Endothelial cell (in vitro differentiated cells): Measurements from ENCODE around the gene NRL. TPM values are rescaled to one million over a fixed set of nuclear protein-coding genes. Genes with fewer than 3 reads are reported as not detected.

Source experiments
- DNase-seq: peaks from one replicate; pipeline ENCODE4 v3.0.0; 2021; ENCODE audit warnings: low spot score
- H3K27ac Mint-ChIP-seq: one replicate; pipeline ENCODE4 v1.8.0; 2021; ENCODE audit warnings: mixed read lengths, inconsistent platforms; ENCODE audit not compliant: unreplicated experiment
- H3K27me3 Mint-ChIP-seq: one replicate; pipeline ENCODE4 v1.8.0; 2021; ENCODE audit warnings: mild to moderate bottlenecking, moderate library complexity, mixed read lengths, inconsistent platforms; ENCODE audit not compliant: unreplicated experiment
- H3K36me3 Mint-ChIP-seq: one replicate; pipeline ENCODE4 v1.8.0; 2021; ENCODE audit warnings: mild to moderate bottlenecking, low read depth, mixed read lengths, inconsistent platforms; ENCODE audit not compliant: unreplicated experiment
- H3K4me1 Mint-ChIP-seq: one replicate; pipeline ENCODE4 v1.8.0; 2021; ENCODE audit warnings: mild to moderate bottlenecking, mixed read lengths, inconsistent platforms; ENCODE audit not compliant: unreplicated experiment
- H3K4me3 Mint-ChIP-seq: one replicate; pipeline ENCODE4 v1.8.0; 2021; ENCODE audit warnings: mild to moderate bottlenecking, mixed read lengths, inconsistent platforms; ENCODE audit not compliant: unreplicated experiment
- H3K9me3 Mint-ChIP-seq: one replicate; pipeline ENCODE4 v1.8.0; 2021; ENCODE audit warnings: mixed read lengths, inconsistent platforms; ENCODE audit not compliant: unreplicated experiment
- total RNA-seq: library from RNA; stranded (reverse); fragmentation: NEBNext Ultra II Directional; extraction: Animal tissue kit (Norgen Biotek cat#: 25700); gene quantifications from one replicate; pipeline ENCODE4 v1.2.1, GENCODE V29; 2021; ENCODE audit not compliant: unreplicated experiment
- TF ChIP-seq, protein P1 (sequence below): fragments of 200-600 bp; sonication (generic); IDR thresholded peaks from one replicate; pipeline ENCODE4 v1.5.0; 2021; ENCODE audit warnings: antibody characterized with exemption; ENCODE audit not compliant: unreplicated experiment

The NRL gene
- total RNA-seq, 1 donor from 2014 or later = 1.2 TPM

DNA sequence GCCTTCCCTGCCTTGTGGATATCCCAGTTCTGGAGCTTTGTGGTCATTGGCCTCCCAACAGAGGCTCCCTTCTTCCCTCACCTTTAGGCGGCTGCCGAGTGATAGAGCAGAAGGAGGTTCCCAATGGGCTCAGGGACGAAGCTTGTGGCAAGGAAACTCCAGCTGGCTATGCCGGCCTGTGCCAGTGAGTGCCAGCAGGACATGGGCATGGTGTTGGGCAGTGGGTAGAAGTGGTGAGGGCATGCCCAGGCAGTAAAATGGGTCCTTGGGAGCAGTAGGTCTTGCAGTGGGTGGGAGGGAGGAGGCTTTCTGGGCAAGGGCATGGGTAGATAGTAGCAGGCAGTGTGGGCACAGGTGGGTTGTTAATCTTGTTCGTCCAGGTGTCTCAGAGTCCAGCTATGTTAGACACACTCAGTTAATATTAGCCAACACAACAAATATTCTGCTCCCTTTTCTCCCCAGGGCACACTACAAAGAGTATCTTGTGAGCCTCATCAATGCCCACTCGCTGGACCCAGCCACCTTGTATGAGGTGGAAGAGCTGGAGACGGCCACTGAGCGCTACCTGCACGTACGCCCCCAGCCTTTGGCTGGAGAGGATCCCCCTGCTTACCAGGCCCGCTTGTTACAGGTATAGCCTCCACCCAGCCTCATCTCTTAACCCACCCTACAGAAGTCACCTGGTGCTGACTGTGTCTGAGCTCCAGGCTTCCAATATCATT lies 45.2 kb upstream of the NRL start:
- peak overlapping the region; percentile 11 for H3K4me3 Mint-ChIP-seq
- TF ChIP-seq, protein P1, sequence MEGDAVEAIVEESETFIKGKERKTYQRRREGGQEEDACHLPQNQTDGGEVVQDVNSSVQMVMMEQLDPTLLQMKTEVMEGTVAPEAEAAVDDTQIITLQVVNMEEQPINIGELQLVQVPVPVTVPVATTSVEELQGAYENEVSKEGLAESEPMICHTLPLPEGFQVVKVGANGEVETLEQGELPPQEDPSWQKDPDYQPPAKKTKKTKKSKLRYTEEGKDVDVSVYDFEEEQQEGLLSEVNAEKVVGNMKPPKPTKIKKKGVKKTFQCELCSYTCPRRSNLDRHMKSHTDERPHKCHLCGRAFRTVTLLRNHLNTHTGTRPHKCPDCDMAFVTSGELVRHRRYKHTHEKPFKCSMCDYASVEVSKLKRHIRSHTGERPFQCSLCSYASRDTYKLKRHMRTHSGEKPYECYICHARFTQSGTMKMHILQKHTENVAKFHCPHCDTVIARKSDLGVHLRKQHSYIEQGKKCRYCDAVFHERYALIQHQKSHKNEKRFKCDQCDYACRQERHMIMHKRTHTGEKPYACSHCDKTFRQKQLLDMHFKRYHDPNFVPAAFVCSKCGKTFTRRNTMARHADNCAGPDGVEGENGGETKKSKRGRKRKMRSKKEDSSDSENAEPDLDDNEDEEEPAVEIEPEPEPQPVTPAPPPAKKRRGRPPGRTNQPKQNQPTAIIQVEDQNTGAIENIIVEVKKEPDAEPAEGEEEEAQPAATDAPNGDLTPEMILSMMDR = no peak
- peaks cover 45% of the 10 kb centered on the region for H3K36me3 Mint-ChIP-seq
- H3K27me3 Mint-ChIP-seq = peaks cover 9% of the 10 kb centered on the region
- H3K4me1 Mint-ChIP-seq = peaks cover 21% of the 10 kb centered on the region
- no peak for DNase-seq
- no peak overlapping the region for H3K27ac Mint-ChIP-seq
- H3K9me3 Mint-ChIP-seq = no peaks in the 10 kb centered on the region

DNA sequence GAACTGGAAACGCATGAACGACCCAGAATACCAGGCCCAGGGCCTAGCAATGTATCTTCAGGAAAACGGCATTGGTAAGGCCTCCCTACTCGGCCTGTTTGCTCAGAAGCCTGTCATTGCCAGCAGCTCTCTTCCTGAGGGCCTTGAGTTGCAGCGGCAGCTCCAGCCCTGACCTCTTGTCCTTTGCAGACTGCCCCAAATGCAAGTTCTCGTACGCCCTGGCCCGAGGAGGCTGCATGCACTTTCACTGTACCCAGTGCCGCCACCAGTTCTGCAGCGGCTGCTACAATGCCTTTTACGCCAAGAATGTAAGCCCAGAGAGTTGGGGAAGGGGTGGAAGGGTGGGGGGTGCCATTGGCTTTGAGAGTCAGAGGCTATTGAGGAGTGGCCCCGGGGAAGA lies 42.6 kb upstream of the NRL start:
- TF ChIP-seq, protein P1 = no peak
- peaks cover 25% of the 10 kb centered on the region for H3K4me1 Mint-ChIP-seq
- DNase-seq = no peak
- no peak overlapping the region for H3K4me3 Mint-ChIP-seq
- no peaks in the 10 kb centered on the region for H3K9me3 Mint-ChIP-seq
- no peak overlapping the region for H3K27ac Mint-ChIP-seq
- H3K27me3 Mint-ChIP-seq = peaks cover 12% of the 10 kb centered on the region
- peaks cover 37% of the 10 kb centered on the region for H3K36me3 Mint-ChIP-seq

DNA sequence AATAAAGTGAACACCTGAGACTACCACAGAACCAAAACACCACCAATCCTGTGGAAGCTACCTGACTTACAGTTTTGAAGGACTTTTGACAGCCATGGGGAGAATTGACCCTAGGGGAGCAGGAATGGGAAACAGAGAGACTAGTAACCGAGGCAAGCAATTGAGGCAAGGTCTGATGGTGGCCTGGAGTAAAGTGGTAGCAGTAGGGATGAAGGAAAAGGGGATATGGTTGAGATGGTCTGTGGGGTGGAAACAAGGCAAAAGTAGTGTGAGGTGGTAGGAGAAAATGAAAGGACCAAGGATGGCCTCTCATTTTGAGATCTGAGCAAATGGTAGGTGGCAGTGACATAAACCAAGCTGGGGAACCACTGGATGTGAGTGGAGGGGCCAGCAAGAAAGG lies 42.1 kb upstream of the NRL start:
- H3K9me3 Mint-ChIP-seq = no peaks in the 10 kb centered on the region
- TF ChIP-seq, protein P1 = no peak
- no peak for DNase-seq
- peak overlapping the region; percentile 26 for H3K4me3 Mint-ChIP-seq
- peaks cover 36% of the 10 kb centered on the region for H3K36me3 Mint-ChIP-seq
- H3K27ac Mint-ChIP-seq = peak overlapping the region; percentile 22
- peaks cover 21% of the 10 kb centered on the region for H3K4me1 Mint-ChIP-seq
- H3K27me3 Mint-ChIP-seq = peaks cover 12% of the 10 kb centered on the region

- Mint-ChIP-seq H3K36me3 (peaks cover 45% of the 10 kb centered on the region), H3K4me3 (peak overlapping the region; percentile 26), H3K27ac (peak overlapping the region; percentile 12), H3K9me3 (no peaks in the 10 kb centered on the region), H3K27me3 (peaks cover 9% of the 10 kb centered on the region), H3K4me1 (peaks cover 23% of the 10 kb centered on the region)
- DNase-seq = no peak
- TF ChIP-seq, protein P1 = no peak
These were observed 40.4 kb upstream of the NRL start for GRCh38 chr14:24155100-24155499.

DNA sequence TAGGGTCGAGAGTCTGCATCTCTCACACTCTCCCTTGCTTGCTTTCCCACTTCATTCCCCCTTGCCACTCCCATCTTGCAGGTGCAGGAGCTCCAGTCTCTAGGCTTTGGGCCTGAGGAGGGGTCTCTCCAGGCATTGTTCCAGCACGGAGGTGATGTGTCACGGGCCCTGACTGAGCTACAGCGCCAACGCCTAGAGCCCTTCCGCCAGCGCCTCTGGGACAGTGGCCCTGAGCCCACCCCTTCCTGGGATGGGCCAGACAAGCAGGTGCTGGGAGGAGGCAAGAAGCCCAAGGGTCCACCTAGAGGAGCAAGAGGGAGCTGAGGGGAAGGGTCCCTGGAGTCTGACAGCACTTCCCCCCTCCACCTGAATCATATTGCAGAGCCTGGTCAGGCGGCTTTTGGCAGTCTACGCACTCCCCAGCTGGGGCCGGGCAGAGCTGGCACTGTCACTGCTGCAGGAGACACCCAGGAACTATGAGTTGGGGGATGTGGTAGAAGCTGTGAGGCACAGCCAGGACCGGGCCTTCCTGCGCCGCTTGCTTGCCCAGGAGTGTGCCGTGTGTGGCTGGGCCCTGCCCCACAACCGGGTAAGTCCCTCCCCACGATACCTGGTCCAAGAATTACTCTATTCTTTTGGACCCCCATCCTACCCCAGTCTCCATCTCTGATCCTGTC lies 36.8 kb upstream of the NRL start:
- no peaks in the 10 kb centered on the region for H3K9me3 Mint-ChIP-seq
- no peak overlapping the region for H3K27ac Mint-ChIP-seq
- H3K36me3 Mint-ChIP-seq = peaks cover 35% of the 10 kb centered on the region
- DNase-seq = no peak
- TF ChIP-seq, protein P1 = no peak
- peaks cover 14% of the 10 kb centered on the region for H3K27me3 Mint-ChIP-seq
- no peak overlapping the region for H3K4me3 Mint-ChIP-seq
- peaks cover 35% of the 10 kb centered on the region for H3K4me1 Mint-ChIP-seq
